Small intestine (tissue), 7 donors: Measurements from ENCODE around the gene MTRR. TPM values are rescaled to one million over a fixed set of nuclear protein-coding genes. Genes with fewer than 3 reads are reported as not detected.

ENCODE experiments used
- DNase-seq, 2 donors: peaks; one replicate each; pipeline versions ENCODE4 v3.0.0 to v3.0.0-alpha.2; 2013
- FAIRE-seq: peaks from 2 replicates; lab custom pipeline; 2012; peaks lifted over from hg19 to GRCh38; lab: Jason Lieb, UNC
- H3K27ac ChIP-seq, 3 donors: one replicate each; pipeline ENCODE4 v1.5.1; 2013; ENCODE audit warnings: low read length in 2 of 3, mild to moderate bottlenecking in 2 of 3, control low read depth in 1 of 3, inconsistent platforms in 1 of 3, low read depth in 1 of 3, moderate library complexity in 1 of 3
- H3K27me3 ChIP-seq, 3 donors: one replicate each; pipeline ENCODE4 v1.6.1; 2013; ENCODE audit warnings: low read length in 3 of 3, inconsistent platforms in 1 of 3; ENCODE audit not compliant: control insufficient read depth in 3 of 3, insufficient read depth in 3 of 3
- H3K36me3 ChIP-seq, 3 donors: one replicate each; pipeline ENCODE4 v1.6.1; 2013; ENCODE audit warnings: low read length in 3 of 3, inconsistent platforms in 1 of 3, low read depth in 1 of 3, mild to moderate bottlenecking in 1 of 3, moderate library complexity in 1 of 3; ENCODE audit not compliant: control insufficient read depth in 3 of 3, insufficient read depth in 2 of 3
- H3K4me1 ChIP-seq, 3 donors: one replicate each; pipeline ENCODE4 v1.6.1; 2013; ENCODE audit warnings: low read length in 2 of 3, inconsistent platforms in 1 of 3, low read depth in 1 of 3, mild to moderate bottlenecking in 1 of 3, moderate library complexity in 1 of 3; ENCODE audit not compliant: control insufficient read depth in 3 of 3, insufficient read depth in 2 of 3
- H3K4me3 ChIP-seq, 3 donors: one replicate each; pipeline ENCODE4 v1.5.1; 2013; ENCODE audit warnings: low read length in 3 of 3, control low read depth in 1 of 3, inconsistent platforms in 1 of 3, low read depth in 1 of 3, mild to moderate bottlenecking in 1 of 3, moderate library complexity in 1 of 3
- H3K9me3 ChIP-seq, 2 donors: one replicate each; pipeline ENCODE4 v1.6.1; 2013; ENCODE audit warnings: low read depth in 1 of 2, low read length in 1 of 2; ENCODE audit not compliant: control insufficient read depth in 2 of 2, insufficient read depth in 1 of 2
- WGBS, 3 donors: extraction: QIAGEN DNeasy Blood & Tissue Kit; methylation state at CpG; one replicate each; pipeline ENCODE4 v1.1.7; 2013; 5-methylcytosine and 5-hydroxymethylcytosine counted together
- polyA plus RNA-seq, 4 donors: library from polyadenylated mRNA; stranded (reverse) in 3 of 4; unstranded in 1 of 4; fragments of 200-250 nt in 3 of 4; fragments of 120-200 nt in 1 of 4; gene quantifications; one replicate each; pipeline versions ENCODE4 v1.2.1 to v1.2.3, GENCODE V29; 2013
- donor health status: healthy with polysubstance abuse.
- donor health status: control.
- donor health status: control.
- donor health status: Bipolar disorder and iron deficiency.
- donor health status: healthy.

The MTRR gene
- polyA plus RNA-seq, 4 donors: 14.1 to 45.4 (median 19.1) TPM

GRCh38 chr5:7886849-7887475 is 18.0 kb downstream of the MTRR start:
- FAIRE-seq (no peak), DNase-seq (peak; percentile 56 to 60)
- H3K27ac ChIP-seq: no peak overlapping the region

DNA sequence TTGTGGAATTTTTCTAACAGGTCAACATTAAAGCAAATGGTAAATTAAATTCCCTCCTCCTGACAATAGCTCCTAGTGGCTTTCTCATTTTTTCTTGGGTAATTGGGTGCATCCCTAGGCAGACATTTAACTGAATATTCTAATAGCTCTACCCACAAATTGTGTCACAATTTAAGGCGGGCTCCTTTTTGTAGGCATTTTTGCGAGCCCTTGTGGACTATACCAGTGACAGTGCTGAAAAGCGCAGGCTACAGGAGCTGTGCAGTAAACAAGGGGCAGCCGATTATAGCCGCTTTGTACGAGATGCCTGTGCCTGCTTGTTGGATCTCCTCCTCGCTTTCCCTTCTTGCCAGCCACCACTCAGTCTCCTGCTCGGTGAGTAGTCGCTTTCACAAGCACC is 20.0 kb downstream of the MTRR start:
- no peak for DNase-seq
- Histone ChIP-seq H3K36me3 (peaks cover 7 to 30% (median 19%) of the 10 kb centered on the region in 3 donors), H3K9me3 (no peaks in the 10 kb centered on the region), H3K27ac (no peak overlapping the region), H3K4me1 (no peaks in the 10 kb centered on the region), H3K4me3 (no peak overlapping the region), H3K27me3 (no peaks in the 10 kb centered on the region)
- FAIRE-seq: no peak
- WGBS, 3 donors: 95 to 97% (median 95%) methylated on average over 9 of the region's 9 CpGs

More at GRCh38 chr5:7886849-7887475, 18.0 kb downstream of the MTRR start:
- 54 to 64% (median 63%) methylated on average over 7 of the region's 7 CpGs for WGBS, 3 donors
- peaks cover 15 to 33% (median 17%) of the 10 kb centered on the region in 3 donors for H3K36me3 ChIP-seq
- no peaks in the 10 kb centered on the region for H3K9me3 ChIP-seq
- H3K4me1 ChIP-seq: no peaks in the 10 kb centered on the region
- H3K4me3 ChIP-seq: no peak overlapping the region
- H3K27me3 ChIP-seq: no peaks in the 10 kb centered on the region

- H3K9me3 ChIP-seq: no peaks in the 10 kb centered on the region
- peak overlapping the region in 2 of 3 donors; percentile 36 to 54 for H3K27ac ChIP-seq
- FAIRE-seq: no peak
- H3K36me3 ChIP-seq: peaks cover 19 to 36% (median 26%) of the 10 kb centered on the region in 3 donors
- DNase-seq: peak; percentile 47 to 79
- no peak overlapping the region for H3K4me3 ChIP-seq
- H3K4me1 ChIP-seq: peaks cover 0 to 4% (median 3%) of the 10 kb centered on the region in 3 donors
- 61 to 75% (median 64%) methylated on average over 5 of the region's 5 CpGs for WGBS, 3 donors
- H3K27me3 ChIP-seq: no peaks in the 10 kb centered on the region
Observed at GRCh38 chr5:7894439-7894838, 25.5 kb downstream of the MTRR start.

GRCh38 chr5:7894860-7895259 is 25.9 kb downstream of the MTRR start:
- Histone ChIP-seq H3K4me1 (peaks cover 0 to 4% (median 3%) of the 10 kb centered on the region in 3 donors), H3K4me3 (no peak overlapping the region), H3K27me3 (no peaks in the 10 kb centered on the region), H3K36me3 (peaks cover 16 to 35% (median 28%) of the 10 kb centered on the region in 3 donors), H3K27ac (peak overlapping the region in 1 of 3 donors; percentile 0), H3K9me3 (no peaks in the 10 kb centered on the region)
- 58 to 78% (median 71%) methylated on average over 2 of the region's 2 CpGs for WGBS, 3 donors
- FAIRE-seq: no peak
- DNase-seq: no peak

- H3K4me1 ChIP-seq: peaks cover 0 to 4% (median 3%) of the 10 kb centered on the region in 3 donors
- peaks cover 21 to 30% (median 26%) of the 10 kb centered on the region in 3 donors for H3K36me3 ChIP-seq
- no peaks in the 10 kb centered on the region for H3K27me3 ChIP-seq
- FAIRE-seq (no peak), DNase-seq (peak; percentile 21 to 23)
- H3K9me3 ChIP-seq: no peaks in the 10 kb centered on the region
- H3K27ac ChIP-seq: no peak overlapping the region
- 77 to 83% (median 78%) methylated on average over 5 of the region's 5 CpGs for WGBS, 3 donors
- H3K4me3 ChIP-seq: no peak overlapping the region
Observed at GRCh38 chr5:7897014-7897600, 28.2 kb downstream of the MTRR start.

DNA sequence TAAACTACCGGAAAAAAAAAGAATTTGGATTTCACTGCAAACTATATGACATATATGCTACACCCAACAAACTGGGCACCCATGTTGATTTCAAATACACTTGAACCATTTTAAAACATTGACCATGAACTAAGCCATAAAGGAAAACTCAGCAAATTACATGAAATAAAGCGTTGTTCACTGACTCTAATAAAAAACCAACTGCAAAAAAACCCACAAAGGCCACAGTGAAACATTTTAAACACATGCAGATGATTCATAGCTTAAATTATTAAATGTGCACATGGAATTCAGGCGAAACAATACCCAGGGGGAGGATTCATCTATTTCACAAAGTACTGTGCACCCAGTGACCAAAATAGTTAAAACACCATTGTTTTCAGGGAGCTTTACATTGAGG is 33.3 kb downstream of the MTRR start:
- no peak overlapping the region for H3K27ac ChIP-seq
- no peaks in the 10 kb centered on the region for H3K4me1 ChIP-seq
- H3K27me3 ChIP-seq: no peaks in the 10 kb centered on the region
- H3K36me3 ChIP-seq: peaks cover 19 to 24% (median 22%) of the 10 kb centered on the region in 3 donors
- H3K4me3 ChIP-seq: no peak overlapping the region
- DNase-seq: no peak
- FAIRE-seq: no peak
- 87 to 96% (median 93%) methylated on average over 3 of the region's 3 CpGs for WGBS, 3 donors
- H3K9me3 ChIP-seq: no peaks in the 10 kb centered on the region

- FAIRE-seq: no peak
- no peak for DNase-seq
- Histone ChIP-seq H3K36me3 (peaks cover 21 to 24% (median 22%) of the 10 kb centered on the region in 3 donors), H3K27ac (no peak overlapping the region), H3K4me1 (no peaks in the 10 kb centered on the region), H3K27me3 (no peaks in the 10 kb centered on the region), H3K9me3 (no peaks in the 10 kb centered on the region), H3K4me3 (no peak overlapping the region)
- 88 to 93% (median 90%) methylated on average over 9 of the region's 9 CpGs for WGBS, 3 donors
Observed at GRCh38 chr5:7902666-7903625, 34.0 kb downstream of the MTRR start.

DNA sequence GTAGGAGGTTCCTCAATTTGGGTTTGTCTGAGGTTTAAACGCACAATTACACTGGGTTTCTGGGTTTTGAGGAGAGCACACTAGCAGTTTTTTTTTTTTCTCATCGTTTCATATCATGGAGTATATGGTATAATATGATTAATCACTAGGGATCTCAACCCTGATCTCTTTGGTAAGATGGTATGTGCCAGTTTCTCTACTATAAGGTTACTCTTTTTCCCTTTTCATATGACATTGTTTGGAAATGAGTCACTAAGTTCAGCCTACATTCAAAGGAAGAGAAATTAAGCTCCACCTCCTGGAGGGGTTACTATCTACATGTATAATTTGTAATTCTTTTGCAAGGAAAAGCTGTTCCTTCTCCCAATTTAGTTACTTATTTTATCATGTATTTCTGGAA is 35.2 kb downstream of the MTRR start:
- 80 to 89% (median 83%) methylated on average over 2 of the region's 2 CpGs for WGBS, 3 donors
- H3K36me3 ChIP-seq: peaks cover 12 to 17% (median 16%) of the 10 kb centered on the region in 3 donors
- no peaks in the 10 kb centered on the region for H3K4me1 ChIP-seq
- no peak overlapping the region for H3K4me3 ChIP-seq
- DNase-seq: no peak
- H3K27me3 ChIP-seq: no peaks in the 10 kb centered on the region
- H3K9me3 ChIP-seq: peaks cover 0 to 4% of the 10 kb centered on the region in 2 donors
- H3K27ac ChIP-seq: no peak overlapping the region
- FAIRE-seq: no peak
